Kidney epithelial cell (primary cell): ENCODE results near the gene HINT3. TPM values are rescaled to one million over a fixed set of nuclear protein-coding genes. Genes with fewer than 3 reads are reported as not detected.
A peak's percentile ranks its signal among the peaks of the same experiment; 100 is the strongest.

ENCODE experiments used
- DNase-seq: peaks from one replicate; pipeline ENCODE4 v3.0.0-alpha.2; 2010; ENCODE audit warnings: low read depth
- H3K27me3 ChIP-seq: 2 replicates; pipeline ENCODE4 v1.6.0; 2011; ENCODE audit warnings: low read length; ENCODE audit not compliant: control insufficient read depth, insufficient read depth
- H3K36me3 ChIP-seq: 2 replicates; pipeline ENCODE4 v1.5.1; 2011; ENCODE audit warnings: low read length; ENCODE audit not compliant: control insufficient read depth, insufficient read depth
- H3K4me3 ChIP-seq: 2 replicates; pipeline ENCODE4 v1.5.1; 2011; ENCODE audit warnings: low read depth, mild to moderate bottlenecking, control low read depth, low read length
- CTCF ChIP-seq: IDR thresholded peaks from 2 replicates; pipeline ENCODE4 v1.5.1; 2011; ENCODE audit warnings: mild to moderate bottlenecking, moderate library complexity, low read length, control low read depth, inconsistent platforms; ENCODE audit not compliant: insufficient read depth, poor library complexity, severe bottlenecking
- total RNA-seq: library from RNA; depleted of rRNA; stranded (reverse); fragments of >200 nt; gene quantifications from 2 replicates; pipeline ENCODE4 v1.2.3, GENCODE V29; 2015

The HINT3 gene
- total RNA-seq, 1 donor from 2014 or later, result 30.5 TPM

DNA sequence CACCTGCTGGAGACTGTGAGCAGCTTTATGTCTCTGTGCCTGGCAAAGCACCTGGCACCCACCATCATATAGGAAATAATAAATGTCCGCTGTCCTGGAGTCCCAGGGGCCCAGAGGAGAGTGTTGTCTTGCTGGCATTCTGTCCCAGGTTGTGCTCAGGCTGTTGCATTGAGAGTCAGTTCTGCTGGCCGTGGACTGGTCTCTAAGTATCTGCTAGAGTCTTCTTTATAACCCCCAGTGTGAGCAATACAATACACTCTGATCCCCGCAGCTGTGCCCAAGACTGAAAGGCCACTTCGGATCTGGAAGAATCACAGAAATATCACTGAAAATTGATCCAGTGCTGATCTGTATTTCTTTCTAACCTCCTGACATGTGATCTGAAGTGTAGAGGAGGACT is 38.3 kb upstream of the HINT3 start:
- TF ChIP-seq CTCF, result no peak
- Histone ChIP-seq H3K36me3 (peaks cover under 1% of the 10 kb centered on the region), H3K27me3 (no peaks in the 10 kb centered on the region), H3K4me3 (no peak overlapping the region)
- DNase-seq, result no peak

GRCh38 chr6:125918681-125919566 is 37.6 kb upstream of the HINT3 start:
- no peak for TF ChIP-seq CTCF
- Histone ChIP-seq H3K27me3 (no peaks in the 10 kb centered on the region), H3K36me3 (peaks cover 2% of the 10 kb centered on the region), H3K4me3 (peak overlapping the region; percentile 48)
- peak; percentile 92 for DNase-seq

- peak overlapping the region; percentile 48 for H3K4me3 ChIP-seq
- DNase-seq, result no peak
- peaks cover 2% of the 10 kb centered on the region for H3K36me3 ChIP-seq
- no peaks in the 10 kb centered on the region for H3K27me3 ChIP-seq
- TF ChIP-seq CTCF, result no peak
Observed at GRCh38 chr6:125919618-125920017, 37.0 kb upstream of the HINT3 start.

GRCh38 chr6:125922322-125922860 is 34.2 kb upstream of the HINT3 start:
- H3K36me3 ChIP-seq, result peaks cover 2% of the 10 kb centered on the region
- no peaks in the 10 kb centered on the region for H3K27me3 ChIP-seq
- DNase-seq, result no peak
- H3K4me3 ChIP-seq, result no peak overlapping the region
- no peak for TF ChIP-seq CTCF

- no peaks in the 10 kb centered on the region for H3K27me3 ChIP-seq
- H3K4me3 ChIP-seq, result no peak overlapping the region
- peaks cover 2% of the 10 kb centered on the region for H3K36me3 ChIP-seq
- no peak for TF ChIP-seq CTCF
- no peak for DNase-seq
Observed at GRCh38 chr6:125923366-125923877, 33.1 kb upstream of the HINT3 start.
